Vagina (tissue), 2 donors: ENCODE measurements around the gene MYLIP. TPM values are rescaled to one million over a fixed set of nuclear protein-coding genes. Genes with fewer than 3 reads are reported as not detected.

Source experiments
- DNase-seq, 2 donors: peaks; one replicate each; pipeline ENCODE4 v3.0.0-alpha.2; 2017; ENCODE audit errors: extremely low spot score in 2 of 2
- H3K27ac ChIP-seq: fragments of 200-600 bp; sonication (generic); one replicate; pipeline ENCODE4 v1.5.1; 2019
- H3K27me3 ChIP-seq: fragments of 200-600 bp; sonication (generic); one replicate; pipeline ENCODE4 v1.5.1; 2019
- H3K36me3 ChIP-seq, 2 donors: fragments of 200-600 bp; sonication (generic); one replicate each; pipeline ENCODE4 v1.5.1; 2017 to 2019
- H3K4me1 ChIP-seq: fragments of 200-600 bp; sonication (generic); one replicate; pipeline ENCODE4 v1.5.1; 2019
- H3K4me3 ChIP-seq, 2 donors: fragments of 200-600 bp; sonication (generic); 1 replicate in 1 of 2; 2 replicates in 1 of 2; pipeline ENCODE4 v1.5.1; 2016 to 2019
- H3K9me3 ChIP-seq: fragments of 200-600 bp; sonication (generic); one replicate; pipeline ENCODE4 v1.5.1; 2019
- CTCF ChIP-seq, 3 experiments: fragments of 450-650 bp in 2 of 3; fragments of 200-600 bp in 1 of 3; sonication (generic) in 1 of 3; IDR thresholded peaks; one replicate each; pipeline ENCODE4 v1.5.1; 2017 to 2019; ENCODE audit warnings: antibody characterized with exemption in 3 of 3, mild to moderate bottlenecking in 2 of 3, moderate library complexity in 2 of 3
- POLR2A ChIP-seq, 2 donors: fragments of 450-650 bp; IDR thresholded peaks; one replicate each; pipeline ENCODE4 v1.6.1; 2017; ENCODE audit warnings: antibody characterized with exemption in 2 of 2, mild to moderate bottlenecking in 2 of 2, moderate library complexity in 2 of 2
- POLR2AphosphoS5 ChIP-seq, 2 donors: sonication (generic); formaldehyde crosslinking; IDR thresholded peaks; one replicate each; pipeline ENCODE4 v1.9.0; 2017; ENCODE audit warnings: antibody characterized with exemption in 2 of 2, mild to moderate bottlenecking in 2 of 2, low read depth in 1 of 2; ENCODE audit not compliant: insufficient read depth in 1 of 2
- intact Hi-C: fragments of 100-400 bp; cut with DNase I; formaldehyde crosslinking; loops from one replicate; pipeline ENCODE4 v1.15.1; 2023
- total RNA-seq: library from RNA; depleted of rRNA; stranded (reverse); fragments of >200 nt; gene quantifications from one replicate; pipeline ENCODE4 v1.2.3, GENCODE V29; 2016

Gene MYLIP
- total RNA-seq = 30.7 TPM

- peaks cover 29% of the 10 kb centered on the region for H3K4me1 ChIP-seq
- intact Hi-C loops = loop anchor here (10.0 kb wide), 1 partner anchor 434 kb away; no protein-coding TSS in a partner anchor
- H3K27me3 ChIP-seq = no peaks in the 10 kb centered on the region
- peak within 1 kb of the TSS; percentile 98 to 99 for H3K4me3 ChIP-seq
- peak; percentile 86 to 100 for TF ChIP-seq POLR2A (IDR thresholded peaks at IDR 0.05)
- peak; percentile 81 to 99 for TF ChIP-seq POLR2AphosphoS5 (IDR thresholded peaks at IDR 0.05; ENCODE audit: insufficient read depth in 1 of 2, low read depth in 1 of 2)
- TF ChIP-seq CTCF (IDR thresholded peaks at IDR 0.05) = peak; percentile 20 to 74 (median 58)
- no peaks in the 10 kb centered on the region for H3K9me3 ChIP-seq
- H3K27ac ChIP-seq = peak within 1 kb of the TSS; percentile 99
- DNase-seq = peak in 1 of 2 donors; percentile 97
- no peaks in the 10 kb centered on the region for H3K36me3 ChIP-seq
These were observed at the start of gene MYLIP for GRCh38 chr6:16128759-16129622. MYLIP (plus strand) TSS chr6:16129086; CDS start chr6:16129323, 237 bp downstream.

GRCh38 chr6:16079354-16079753 lies 49.5 kb upstream of the MYLIP start:
- DNase-seq = no peak
- Histone ChIP-seq H3K36me3 (no peaks in the 10 kb centered on the region), H3K4me3 (no peak overlapping the region), H3K27ac (no peak overlapping the region), H3K4me1 (peaks cover 11% of the 10 kb centered on the region), H3K27me3 (no peaks in the 10 kb centered on the region), H3K9me3 (no peaks in the 10 kb centered on the region)
- intact Hi-C loops = no loop called here
- TF ChIP-seq POLR2A (IDR thresholded peaks at IDR 0.05) (no peak), POLR2AphosphoS5 (IDR thresholded peaks at IDR 0.05; ENCODE audit: insufficient read depth in 1 of 2, low read depth in 1 of 2) (no peak), CTCF (IDR thresholded peaks at IDR 0.05) (no peak)

- H3K9me3 ChIP-seq = no peaks in the 10 kb centered on the region
- intact Hi-C loops = no loop called here
These were observed 48.7 kb upstream of the MYLIP start for GRCh38 chr6:16080204-16080603.

GRCh38 chr6:16081326-16081725 lies 47.6 kb upstream of the MYLIP start:
- Histone ChIP-seq H3K4me1 (peaks cover 11% of the 10 kb centered on the region), H3K9me3 (no peaks in the 10 kb centered on the region), H3K4me3 (no peak overlapping the region), H3K36me3 (no peaks in the 10 kb centered on the region), H3K27ac (no peak overlapping the region), H3K27me3 (no peaks in the 10 kb centered on the region)
- TF ChIP-seq CTCF (IDR thresholded peaks at IDR 0.05) = no peak
- no peak for TF ChIP-seq POLR2AphosphoS5 (IDR thresholded peaks at IDR 0.05; ENCODE audit: insufficient read depth in 1 of 2, low read depth in 1 of 2)
- TF ChIP-seq POLR2A (IDR thresholded peaks at IDR 0.05) = no peak
- DNase-seq = no peak
- intact Hi-C loops = no loop called here

More at GRCh38 chr6:16080204-16080603, 48.7 kb upstream of the MYLIP start:
- Histone ChIP-seq H3K4me1 (peaks cover 11% of the 10 kb centered on the region), H3K27ac (no peak overlapping the region), H3K4me3 (no peak overlapping the region), H3K36me3 (no peaks in the 10 kb centered on the region), H3K27me3 (no peaks in the 10 kb centered on the region)
- DNase-seq = no peak
- no peak for TF ChIP-seq POLR2AphosphoS5 (IDR thresholded peaks at IDR 0.05; ENCODE audit: insufficient read depth in 1 of 2, low read depth in 1 of 2)
- TF ChIP-seq CTCF (IDR thresholded peaks at IDR 0.05) = no peak
- TF ChIP-seq POLR2A (IDR thresholded peaks at IDR 0.05) = no peak

GRCh38 chr6:16082361-16082760 lies 46.5 kb upstream of the MYLIP start:
- Histone ChIP-seq H3K27ac (no peak overlapping the region), H3K27me3 (no peaks in the 10 kb centered on the region), H3K36me3 (no peaks in the 10 kb centered on the region), H3K9me3 (no peaks in the 10 kb centered on the region), H3K4me3 (no peak overlapping the region), H3K4me1 (peaks cover 11% of the 10 kb centered on the region)
- intact Hi-C loops = no loop called here
- TF ChIP-seq POLR2AphosphoS5 (IDR thresholded peaks at IDR 0.05; ENCODE audit: insufficient read depth in 1 of 2, low read depth in 1 of 2) (no peak), POLR2A (IDR thresholded peaks at IDR 0.05) (no peak), CTCF (IDR thresholded peaks at IDR 0.05) (no peak)
- DNase-seq = no peak
